ENCODE results near the gene KRTAP4-6. TPM values are rescaled to one million over a fixed set of nuclear protein-coding genes. Genes with fewer than 3 reads are reported as not detected.

The KRTAP4-6 gene
- total and polyA plus RNA-seq, 2 of the 4 experiments (the other 2 are of a cell fraction) = not detected

DNA sequence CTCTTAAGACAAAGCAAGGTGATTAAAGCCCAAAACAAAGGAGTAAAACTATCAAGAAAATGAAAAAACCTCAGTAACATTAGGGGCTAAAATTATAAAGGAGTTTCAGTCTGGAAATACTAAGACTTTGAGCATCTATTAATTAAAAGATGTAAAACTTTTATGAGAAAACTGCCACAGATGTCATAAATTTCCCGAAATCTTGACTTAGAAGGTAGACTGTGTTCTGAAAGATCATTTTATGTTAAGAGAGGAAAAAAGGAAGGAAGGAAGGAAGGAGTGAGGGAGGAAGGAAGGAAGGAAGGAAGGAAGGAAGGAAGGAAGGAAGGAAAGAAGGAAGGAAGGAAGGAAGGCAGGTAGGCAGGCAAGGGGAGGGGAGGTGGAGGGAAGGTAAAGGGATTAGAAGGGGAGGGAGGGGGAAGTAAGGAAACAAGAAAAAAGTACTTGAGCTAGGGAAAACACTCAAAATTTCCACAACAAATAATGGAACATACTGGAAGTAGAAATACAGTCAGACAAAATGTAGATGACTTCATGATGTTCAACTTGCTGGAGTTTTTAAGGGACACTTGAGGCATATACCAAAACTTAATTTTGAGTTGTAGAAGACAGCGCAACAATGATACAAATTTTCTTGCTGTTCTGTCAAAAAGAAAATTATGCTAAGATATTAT is 7.3 kb upstream of the KRTAP4-6 start:
- Histone ChIP-seq H3K4me2 (ENCODE audit: low read depth, low read length) (no peak overlapping the region), H4K8ac (ENCODE audit: low read depth in 2 of 2, low read length in 2 of 2) (no peak overlapping the region; a peak in 1 of 4 replicates), H3K4me1 (ENCODE audit: control insufficient read depth, insufficient read depth, low read length) (no peaks in the 10 kb centered on the region), H4K20me1 (ENCODE audit: insufficient read depth, low read length) (no peaks in the 10 kb centered on the region), H2BK120ac (ENCODE audit: low read depth, low read length) (no peak overlapping the region), H2AFZ (replicated peaks; ENCODE audit: low read length, poor library complexity) (no peak overlapping the region), H3K4ac (ENCODE audit: low read depth, low read length) (no peak overlapping the region), H4K91ac (ENCODE audit: insufficient read depth, low read depth, low read length) (no peak overlapping the region), H3K18ac (ENCODE audit: low read depth, low read length) (no peak overlapping the region), H3K14ac (replicated peaks; ENCODE audit: low read depth, low read length) (no peak overlapping the region), H2AK5ac (ENCODE audit: low read depth, low read length) (no peak overlapping the region), H3K9ac (ENCODE audit: low read depth, low read length) (no peak overlapping the region), H3K4me3 (ENCODE audit: insufficient read depth, low read depth, low read length) (no peak overlapping the region), H2BK5ac (ENCODE audit: low read depth, low read length, poor library complexity, severe bottlenecking) (no peak overlapping the region), H3K56ac (ENCODE audit: extremely low read depth, insufficient read depth, low read length) (no peak overlapping the region), H3K79me1 (ENCODE audit: low read depth in 1 of 2, low read length in 2 of 2) (no peaks in the 10 kb centered on the region), H3K23ac (ENCODE audit: low read depth, low read length) (no peak overlapping the region), H4K5ac (ENCODE audit: low read depth, low read length) (no peak overlapping the region), H2BK20ac (ENCODE audit: low read depth, low read length) (no peak overlapping the region), H3K36me3 (ENCODE audit: control insufficient read depth, insufficient read depth, low read length) (no peaks in the 10 kb centered on the region), H3K9me3 (ENCODE audit: control insufficient read depth, insufficient read depth, low read length) (peaks cover 3% of the 10 kb centered on the region; the same call in 1 of the 2 replicates), H3K27ac (ENCODE audit: insufficient read depth, low read length) (no peak overlapping the region), H3K9me1 (ENCODE audit: insufficient read depth, low read length) (no peaks in the 10 kb centered on the region), H3K27me3 (ENCODE audit: control insufficient read depth, insufficient read depth, low read length) (no peaks in the 10 kb centered on the region; the same call in 1 of the 2 replicates), H2AK9ac (replicated peaks; ENCODE audit: low read depth, low read length, poor library complexity) (no peak overlapping the region), H2BK15ac (ENCODE audit: low read depth, low read length) (0 out of 3 replicates have a peak overlapping the region, but pooled peaks have one; percentile 39)
- dilution Hi-C loops (cut with HindIII; ENCODE audit: low sequenced_read_pairs, unreplicated experiment) = no loop called here
- POLR2A ChIA-PET (ENCODE audit: unreplicated experiment) = no interaction called here
- no peak for DNase-seq
- no peak for ATAC-seq (ENCODE audit: low read depth)
- WGBS, 2 experiments (ENCODE audit: extremely low coverage in 2 of 2, insufficient read length in 1 of 2) = no CpG with 5 or more reads among the region's 2 CpGs
- intact Hi-C loops (cut with micrococcal nuclease) = no loop called here
- TF ChIP-seq RCOR1 (IDR thresholded peaks at IDR 0.05; ENCODE audit: insufficient replicate concordance, low read length) (no peak), CTCF (conservative IDR thresholded peaks at IDR 0.05; ENCODE audit: low read depth, low read length) (no peak), NFE2L2 (IDR thresholded peaks at IDR 0.05; ENCODE audit: low read depth, low read length) (no peak), MXI1 (IDR thresholded peaks at IDR 0.05; ENCODE audit: borderline replicate concordance, low read depth, low read length) (no peak), BHLHE40 (IDR thresholded peaks at IDR 0.05; ENCODE audit: low read depth, low read length) (no peak)
- TF ChIP-seq, protein P1, sequence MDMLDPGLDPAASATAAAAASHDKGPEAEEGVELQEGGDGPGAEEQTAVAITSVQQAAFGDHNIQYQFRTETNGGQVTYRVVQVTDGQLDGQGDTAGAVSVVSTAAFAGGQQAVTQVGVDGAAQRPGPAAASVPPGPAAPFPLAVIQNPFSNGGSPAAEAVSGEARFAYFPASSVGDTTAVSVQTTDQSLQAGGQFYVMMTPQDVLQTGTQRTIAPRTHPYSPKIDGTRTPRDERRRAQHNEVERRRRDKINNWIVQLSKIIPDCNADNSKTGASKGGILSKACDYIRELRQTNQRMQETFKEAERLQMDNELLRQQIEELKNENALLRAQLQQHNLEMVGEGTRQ (IDR thresholded peaks at IDR 0.05; ENCODE audit: low read depth, low read length) = no peak
- no TSS peak for BruUV-seq (replicated peaks)
- CTCF ChIA-PET = no interaction called here
- in situ Hi-C loops (cut with MboI; ENCODE audit: low sequenced_read_pairs) = no loop called here
